ENCODE data around the gene NUPR1.

DNA sequence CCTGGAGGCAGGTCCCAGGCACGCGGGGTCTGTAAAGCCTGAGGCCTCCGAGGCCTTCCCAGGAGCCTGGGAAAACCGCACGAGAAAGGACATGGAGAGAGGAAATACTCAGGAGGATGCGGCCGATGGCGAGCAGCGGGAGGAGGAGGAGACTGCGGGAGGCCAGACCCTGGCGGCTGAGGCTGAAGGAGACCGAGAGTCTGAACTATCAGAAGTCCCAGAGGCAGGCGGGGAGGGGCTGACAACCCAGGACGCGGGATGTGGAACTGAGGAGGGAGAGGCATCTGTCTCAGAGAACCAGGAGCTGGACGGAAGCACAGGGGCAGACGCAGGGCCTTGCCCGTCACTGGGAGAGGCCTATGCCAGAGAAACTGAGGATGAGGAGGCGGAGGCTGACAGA lies 41.9 kb downstream of the NUPR1 start:
- TF ChIP-seq POLR2AphosphoS5 (IDR thresholded peaks at IDR 0.05) (no peak), POLR2A (IDR thresholded peaks at IDR 0.05) (no peak)
- TF ChIP-seq, protein P1, sequence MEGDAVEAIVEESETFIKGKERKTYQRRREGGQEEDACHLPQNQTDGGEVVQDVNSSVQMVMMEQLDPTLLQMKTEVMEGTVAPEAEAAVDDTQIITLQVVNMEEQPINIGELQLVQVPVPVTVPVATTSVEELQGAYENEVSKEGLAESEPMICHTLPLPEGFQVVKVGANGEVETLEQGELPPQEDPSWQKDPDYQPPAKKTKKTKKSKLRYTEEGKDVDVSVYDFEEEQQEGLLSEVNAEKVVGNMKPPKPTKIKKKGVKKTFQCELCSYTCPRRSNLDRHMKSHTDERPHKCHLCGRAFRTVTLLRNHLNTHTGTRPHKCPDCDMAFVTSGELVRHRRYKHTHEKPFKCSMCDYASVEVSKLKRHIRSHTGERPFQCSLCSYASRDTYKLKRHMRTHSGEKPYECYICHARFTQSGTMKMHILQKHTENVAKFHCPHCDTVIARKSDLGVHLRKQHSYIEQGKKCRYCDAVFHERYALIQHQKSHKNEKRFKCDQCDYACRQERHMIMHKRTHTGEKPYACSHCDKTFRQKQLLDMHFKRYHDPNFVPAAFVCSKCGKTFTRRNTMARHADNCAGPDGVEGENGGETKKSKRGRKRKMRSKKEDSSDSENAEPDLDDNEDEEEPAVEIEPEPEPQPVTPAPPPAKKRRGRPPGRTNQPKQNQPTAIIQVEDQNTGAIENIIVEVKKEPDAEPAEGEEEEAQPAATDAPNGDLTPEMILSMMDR (IDR thresholded peaks at IDR 0.05): no peak

All from gastroesophageal sphincter (tissue), 3 donors.